Head of caudate nucleus (tissue), 42 donors: ENCODE results near the gene ADRB1.
A peak's percentile ranks its signal among the peaks of the same experiment; 100 is the strongest.

ENCODE experiments used
- DNase-seq, 42 donors: peaks; one replicate each; pipeline versions ENCODE4 v3.0.0 to v3.0.0-alpha.2; 2020 to 2021; ENCODE audit warnings: mixed read lengths in 7 of 42
- intact Hi-C: fragments of 100-400 bp; cut with DNase I; formaldehyde crosslinking; loops from one replicate; pipeline ENCODE4 v1.15.0; 2022

ADRB1 gene

DNA sequence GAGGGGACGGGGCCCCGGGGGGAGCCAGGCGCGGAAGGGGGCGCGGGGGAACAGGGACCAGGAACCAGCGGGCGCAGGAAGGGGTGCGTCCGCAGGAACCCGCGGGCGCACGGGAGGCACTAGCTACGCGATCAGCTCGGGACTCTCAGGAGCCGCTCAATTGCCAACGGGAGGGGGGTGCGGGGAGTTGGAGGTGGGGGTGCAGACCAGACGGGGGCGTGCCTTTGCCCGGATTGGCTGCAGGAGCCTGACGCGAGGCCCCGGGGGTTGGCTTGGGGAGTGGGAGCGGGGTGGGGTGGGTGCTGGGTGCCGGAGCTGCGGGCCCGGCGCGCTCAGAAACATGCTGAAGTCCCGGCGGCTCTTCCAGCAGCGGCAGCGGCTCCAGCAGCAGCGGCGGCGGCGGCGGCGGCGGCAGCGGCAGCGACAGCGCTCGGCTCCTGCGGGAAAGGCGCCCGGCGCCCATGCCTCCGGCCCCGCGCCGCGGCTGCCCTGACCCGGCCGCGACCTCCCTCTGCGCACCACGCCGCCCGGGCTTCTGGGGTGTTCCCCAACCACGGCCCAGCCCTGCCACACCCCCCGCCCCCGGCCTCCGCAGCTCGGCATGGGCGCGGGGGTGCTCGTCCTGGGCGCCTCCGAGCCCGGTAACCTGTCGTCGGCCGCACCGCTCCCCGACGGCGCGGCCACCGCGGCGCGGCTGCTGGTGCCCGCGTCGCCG, at the start of gene ADRB1:
TSS of gene ADRB1 (plus strand) at position 335 of the 715 bp plus-strand sequence. CDS start at position 602, 267 bp downstream.
- peak; percentile 76 to 98 (median 92) for DNase-seq
- intact Hi-C loops, result no loop called here

GRCh38 chr10:113995201-113995600, 48.5 kb upstream of the ADRB1 start:
- no peak for DNase-seq
- intact Hi-C loops, result no loop called here

DNA sequence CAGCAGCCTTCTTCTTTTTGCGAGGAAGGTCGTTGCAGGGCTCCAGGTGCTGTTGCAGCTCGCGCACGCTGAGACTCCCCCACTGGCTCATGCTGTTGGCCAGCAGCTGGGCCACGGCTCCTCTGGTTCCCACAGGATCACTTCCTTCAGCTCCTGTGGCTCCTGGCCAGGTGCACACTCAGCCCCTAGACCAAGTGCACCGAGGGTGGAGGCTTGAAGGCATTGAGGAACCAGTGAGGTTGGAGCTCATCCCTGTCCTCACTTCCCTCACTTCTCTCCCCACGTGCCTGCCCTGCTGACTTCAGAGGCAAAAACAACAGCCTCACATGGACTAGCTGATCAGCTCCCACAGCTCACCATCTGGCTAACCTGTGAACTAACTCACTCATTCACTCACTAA, 46.2 kb upstream of the ADRB1 start:
- intact Hi-C loops, result no loop called here
- DNase-seq, result peak in 5 of 42 donors; percentile 21 to 50 (median 22)

DNA sequence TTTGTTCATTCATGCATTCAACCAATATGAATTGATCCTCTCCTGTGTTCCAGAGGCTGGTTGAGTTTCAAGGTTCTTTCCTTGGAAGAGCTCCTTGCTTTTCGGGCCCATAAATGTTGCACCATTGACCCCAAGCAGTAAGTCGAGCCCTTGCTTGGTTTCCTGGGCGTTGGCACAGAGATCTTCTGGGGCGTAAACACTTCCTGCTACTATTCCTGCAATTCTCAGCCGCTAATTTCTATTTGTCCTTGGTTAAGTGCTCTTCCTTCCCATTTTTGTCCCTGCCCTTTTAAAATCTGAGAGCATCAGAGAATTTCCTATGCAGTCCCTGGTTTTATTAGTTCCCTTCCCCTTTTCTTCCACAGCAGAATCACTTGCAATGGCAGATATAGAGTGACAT, 44.1 kb upstream of the ADRB1 start:
- intact Hi-C loops, result no loop called here
- no peak for DNase-seq

DNA sequence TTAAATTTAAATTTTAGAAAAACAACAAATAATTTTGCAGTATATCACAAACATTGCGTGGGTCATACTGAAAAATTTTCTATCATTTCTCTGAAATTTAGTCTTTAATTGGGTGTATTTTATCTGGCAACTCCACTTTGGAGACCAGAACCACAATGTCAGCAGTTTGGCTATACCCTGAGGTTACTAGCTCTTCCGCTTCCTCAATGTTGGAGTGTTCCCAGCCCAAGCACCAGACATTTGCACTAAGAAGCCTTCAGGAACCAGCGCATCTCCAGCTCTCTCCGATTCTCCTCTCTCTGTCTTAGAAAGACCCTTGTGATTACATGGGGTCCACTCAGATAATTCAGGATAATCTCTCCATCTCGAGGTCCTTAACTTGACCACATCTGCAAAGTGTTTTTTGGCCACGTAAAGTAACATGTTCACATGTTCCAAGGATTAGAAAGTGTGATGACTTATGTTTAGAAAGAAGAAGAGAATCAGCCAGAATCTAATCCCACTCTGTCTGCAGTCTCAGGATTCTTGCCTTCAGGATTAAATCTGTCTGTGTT, 43.1 kb upstream of the ADRB1 start:
- intact Hi-C loops, result no loop called here
- no peak for DNase-seq

- DNase-seq, result no peak
- intact Hi-C loops, result no loop called here
Observed at GRCh38 chr10:114002422-114002821, 41.2 kb upstream of the ADRB1 start.

- intact Hi-C loops, result no loop called here
- peak in 1 of 42 donors; percentile 13 for DNase-seq
Observed at GRCh38 chr10:114003161-114003941, 40.3 kb upstream of the ADRB1 start.

GRCh38 chr10:114009281-114009996, 34.2 kb upstream of the ADRB1 start:
- intact Hi-C loops, result no loop called here

GRCh38 chr10:114010316-114010715, 33.4 kb upstream of the ADRB1 start:
- intact Hi-C loops, result no loop called here
- DNase-seq, result peak in 1 of 42 donors; percentile 2

More at GRCh38 chr10:114009281-114009996, 34.2 kb upstream of the ADRB1 start:
- peak in 1 of 42 donors; percentile 25 for DNase-seq

GRCh38 chr10:114012650-114013049, 31.0 kb upstream of the ADRB1 start:
- DNase-seq, result no peak
- intact Hi-C loops, result no loop called here

- intact Hi-C loops, result no loop called here
- no peak for DNase-seq
Observed at GRCh38 chr10:114015708-114016107, 28.0 kb upstream of the ADRB1 start.

DNA sequence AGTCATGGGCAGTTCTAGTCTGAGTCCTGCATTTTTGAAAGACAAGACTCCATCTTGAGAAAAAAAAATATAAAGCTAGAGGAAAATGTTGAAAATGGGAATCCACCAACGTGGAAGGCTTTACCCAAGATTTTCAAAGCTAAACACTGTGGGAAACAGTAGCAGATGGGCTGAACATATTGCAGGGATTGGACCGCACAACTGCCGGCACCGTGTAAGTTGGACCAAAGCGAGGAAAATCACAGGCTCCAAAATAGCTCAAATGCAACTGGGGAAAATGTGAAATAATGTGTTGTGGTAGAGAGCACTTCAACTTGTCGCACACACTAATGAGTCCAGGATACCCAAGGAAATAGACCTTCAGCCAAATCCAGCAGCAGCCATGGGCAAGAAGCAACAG, 26.4 kb upstream of the ADRB1 start:
- intact Hi-C loops, result no loop called here
- no peak for DNase-seq

- intact Hi-C loops, result no loop called here
- DNase-seq, result no peak
Observed at GRCh38 chr10:114017873-114018272, 25.8 kb upstream of the ADRB1 start.

- DNase-seq, result no peak
- intact Hi-C loops, result no loop called here
Observed at GRCh38 chr10:114019226-114019625, 24.4 kb upstream of the ADRB1 start.

- intact Hi-C loops, result no loop called here
- peak in 27 of 42 donors; percentile 17 to 70 (median 44) for DNase-seq
Observed at GRCh38 chr10:114021154-114021553, 22.5 kb upstream of the ADRB1 start.

- DNase-seq, result no peak
- intact Hi-C loops, result no loop called here
Observed at GRCh38 chr10:114021717-114022680, 21.7 kb upstream of the ADRB1 start.

- intact Hi-C loops, result no loop called here
- peak in 10 of 42 donors; percentile 9 to 55 (median 37) for DNase-seq
Observed at GRCh38 chr10:114022766-114023597, 20.7 kb upstream of the ADRB1 start.
